ENCODE measurements around the gene IL18BP. TPM values are rescaled to one million over a fixed set of nuclear protein-coding genes. Genes with fewer than 3 reads are reported as not detected.

IL18BP gene
- total RNA-seq, result 19.2 and 22.8 TPM in 2 replicates

GRCh38 chr11:71998649-71999310 lies at the start of gene IL18BP:
TSS of gene IL18BP (plus strand) at chr11:71998909. CDS start at chr11:71999985, 1,076 bp downstream.
- intact Hi-C loops (cut with micrococcal nuclease), result loop anchor here (1.0 kb wide), 1 partner anchor 146 kb away; no protein-coding TSS in a partner anchor

- intact Hi-C loops (cut with micrococcal nuclease), result loop anchor here (5.0 kb wide), 1 partner anchor 1618 kb away; no protein-coding TSS in a partner anchor
Measured at GRCh38 chr11:71949034-71949433, 49.7 kb upstream of the IL18BP start.

- intact Hi-C loops (cut with micrococcal nuclease), result no loop called here
Measured at GRCh38 chr11:71951741-71952310, 46.9 kb upstream of the IL18BP start.

GRCh38 chr11:71955898-71956456 lies 42.7 kb upstream of the IL18BP start:
- intact Hi-C loops (cut with micrococcal nuclease), result no loop called here

- intact Hi-C loops (cut with micrococcal nuclease), result no loop called here
Measured at GRCh38 chr11:71962428-71963038, 36.2 kb upstream of the IL18BP start.

GRCh38 chr11:71963468-71963867 lies 35.2 kb upstream of the IL18BP start:
- intact Hi-C loops (cut with micrococcal nuclease), result no loop called here

GRCh38 chr11:71964641-71965040 lies 34.1 kb upstream of the IL18BP start:
- intact Hi-C loops (cut with micrococcal nuclease), result no loop called here

GRCh38 chr11:71971680-71972079 lies 27.0 kb upstream of the IL18BP start:
- intact Hi-C loops (cut with micrococcal nuclease), result no loop called here

- intact Hi-C loops (cut with micrococcal nuclease), result loop anchor here (2.0 kb wide), 2 partner anchors 48 to 454 kb away; partner anchors contain the start of genes RNF121 and XNDC1N
Measured at GRCh38 chr11:71976551-71976950, 22.2 kb upstream of the IL18BP start.

GRCh38 chr11:71977090-71977489 lies 21.6 kb upstream of the IL18BP start:
- intact Hi-C loops (cut with micrococcal nuclease), result loop anchor here (1.0 to 2.0 kb wide), 8 partner anchors 48 to 457 kb away; partner anchors contain the start of genes CLPB, RNF121 and XNDC1N

GRCh38 chr11:71977743-71978418 lies 20.8 kb upstream of the IL18BP start:
- intact Hi-C loops (cut with micrococcal nuclease), result loop anchor here (1.0 to 2.0 kb wide), 8 partner anchors 47 to 456 kb away; partner anchors contain the start of genes CLPB, RNF121 and XNDC1N

- intact Hi-C loops (cut with micrococcal nuclease), result no loop called here
Measured at GRCh38 chr11:71979094-71979493, 19.6 kb upstream of the IL18BP start.

- intact Hi-C loops (cut with micrococcal nuclease), result no loop called here
Measured at GRCh38 chr11:71979602-71980001, 19.1 kb upstream of the IL18BP start.

- intact Hi-C loops (cut with micrococcal nuclease), result no loop called here
Measured at GRCh38 chr11:71986131-71986530, 12.6 kb upstream of the IL18BP start.

GRCh38 chr11:71987521-71987920 lies 11.2 kb upstream of the IL18BP start:
- intact Hi-C loops (cut with micrococcal nuclease), result no loop called here

- intact Hi-C loops (cut with micrococcal nuclease), result no loop called here
Measured at GRCh38 chr11:71988050-71988449, 10.7 kb upstream of the IL18BP start.

- intact Hi-C loops (cut with micrococcal nuclease), result no loop called here
Measured at GRCh38 chr11:71990701-71991100, 8.0 kb upstream of the IL18BP start.

- intact Hi-C loops (cut with micrococcal nuclease), result no loop called here
Measured at GRCh38 chr11:71991494-71991893, 7.2 kb upstream of the IL18BP start.

GRCh38 chr11:71992136-71992730 lies 6.5 kb upstream of the IL18BP start:
- intact Hi-C loops (cut with micrococcal nuclease), result no loop called here

GRCh38 chr11:71994786-71995185 lies 3.9 kb upstream of the IL18BP start:
- intact Hi-C loops (cut with micrococcal nuclease), result no loop called here

GRCh38 chr11:71995726-71996291 lies 2.9 kb upstream of the IL18BP start:
- intact Hi-C loops (cut with micrococcal nuclease), result no loop called here
